HG02943 (cell line): ENCODE data around the gene MYF5.

Experiments
- ATAC-seq: cut with Tn5 transposase; IDR thresholded peaks from one replicate; pipeline ENCODE4 v1.9.1; 2021; ENCODE audit warnings: mild to moderate bottlenecking, low read depth, moderate library complexity; ENCODE audit not compliant: unreplicated experiment

The MYF5 gene

DNA sequence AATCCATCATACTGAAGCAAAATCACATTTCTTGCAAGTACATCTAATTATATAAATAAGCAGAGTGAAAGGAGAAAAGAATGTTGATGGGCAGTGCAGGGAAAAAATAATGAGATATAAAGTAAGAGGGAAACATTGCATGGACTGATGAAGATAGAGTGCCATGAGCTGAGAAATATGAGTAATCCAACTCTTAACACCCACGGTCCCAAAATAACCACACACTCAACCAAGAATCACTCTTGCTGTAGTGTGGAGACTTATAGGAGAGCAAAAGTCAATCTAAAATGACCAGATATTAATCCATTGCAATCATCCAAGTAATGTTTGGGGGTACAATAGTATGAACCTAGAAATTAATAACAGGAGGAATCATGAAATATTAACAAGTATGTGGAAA lies 40.2 kb downstream of the MYF5 start:
- ATAC-seq, result no peak

DNA sequence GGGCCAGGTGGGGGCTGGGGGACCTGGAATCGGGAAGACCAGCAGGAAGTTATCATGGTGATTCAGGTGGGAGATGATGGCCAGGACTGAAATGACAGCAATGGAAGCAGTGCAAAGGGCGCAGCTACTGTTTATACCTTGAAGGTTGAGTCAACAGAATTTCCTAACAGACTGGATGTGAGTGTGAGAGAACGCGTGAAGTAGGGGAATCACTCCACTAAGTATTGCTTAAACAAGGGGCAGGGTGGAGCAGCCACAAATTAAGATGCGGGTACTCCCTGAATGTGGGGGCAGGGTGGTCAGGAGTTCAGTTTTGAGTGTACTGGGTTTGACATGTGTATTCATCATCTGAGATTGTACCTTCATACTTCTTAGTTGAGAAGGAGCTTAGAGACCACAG lies 45.1 kb downstream of the MYF5 start:
- no peak for ATAC-seq

DNA sequence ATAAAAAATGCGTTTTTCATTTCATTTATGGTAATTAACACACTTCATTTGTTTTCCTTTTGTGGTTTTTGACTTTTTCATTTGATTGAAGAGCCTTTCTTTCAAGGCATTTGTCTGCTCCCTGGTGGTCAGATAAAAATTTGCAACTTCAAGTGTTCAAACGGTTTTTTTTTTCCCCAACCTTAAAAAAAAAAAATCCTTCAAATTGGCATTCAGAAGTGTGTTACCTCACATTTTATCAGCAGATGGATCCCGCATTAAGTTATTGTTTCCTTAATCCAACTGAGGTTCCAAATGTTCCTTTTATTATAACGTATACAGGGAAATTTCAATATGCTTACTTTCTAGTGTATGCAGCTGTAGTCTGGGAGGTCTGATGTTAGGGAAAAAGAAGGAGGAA lies 47.2 kb downstream of the MYF5 start:
- ATAC-seq, result no peak

DNA sequence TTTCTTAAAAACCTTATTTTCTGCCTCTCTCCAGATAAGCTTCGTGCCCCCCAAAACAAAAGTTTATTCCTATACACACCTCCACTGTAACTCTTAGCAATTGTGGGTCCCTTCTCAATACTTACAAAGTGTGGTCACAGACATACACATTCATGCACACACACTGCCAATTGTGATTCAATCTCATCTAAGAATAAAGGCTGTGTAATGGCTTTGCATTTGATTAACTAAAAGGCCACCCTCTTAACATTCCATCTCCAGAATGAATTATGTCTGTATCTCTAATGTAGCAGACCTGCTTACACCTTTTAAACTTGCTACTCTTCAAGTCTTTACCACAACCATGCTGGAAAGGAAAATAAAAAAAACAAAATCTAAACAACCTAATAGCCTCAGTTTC lies 49.5 kb downstream of the MYF5 start:
- ATAC-seq, result no peak

- ATAC-seq, result peak; percentile 84
Observed at GRCh38 chr12:80766897-80767296, 50.2 kb downstream of the MYF5 start.
